Stimulated activated CD8-positive, alpha-beta memory T cell treated with anti-CD3 and anti-CD28 coated beads, Interleukin-4, amount 100 ng/mL, for 24 hours (primary cell): ENCODE results near the gene CALHM5.
A peak's percentile ranks its signal among the peaks of the same experiment; 100 is the strongest.

Source experiments
- DNase-seq: peaks from one replicate; pipeline ENCODE4 v3.0.0-alpha.2; 2020; ENCODE audit warnings: low read depth

CALHM5 gene

GRCh38 chr6:116550796-116551195 lies 39.4 kb downstream of the CALHM5 start:
- DNase-seq: no peak

GRCh38 chr6:116553451-116553850 lies 42.0 kb downstream of the CALHM5 start, which contains the start of gene CALHM4:
Gene CALHM4 (plus strand): TSS chr6:116553751. CDS start chr6:116553794, 43 bp downstream.
- no peak for DNase-seq

- no peak for DNase-seq
Measured at GRCh38 chr6:116556065-116556464, 44.6 kb downstream of the CALHM5 start.

- no peak for DNase-seq
Measured at GRCh38 chr6:116556814-116557415, 45.5 kb downstream of the CALHM5 start.

GRCh38 chr6:116557893-116558292 lies 46.5 kb downstream of the CALHM5 start:
- no peak for DNase-seq

GRCh38 chr6:116560130-116560529 lies 48.7 kb downstream of the CALHM5 start:
- no peak for DNase-seq

GRCh38 chr6:116561377-116562018 lies 50.1 kb downstream of the CALHM5 start:
- peak; percentile 41 for DNase-seq

GRCh38 chr6:116562019-116562403 lies 50.6 kb downstream of the CALHM5 start:
- DNase-seq: no peak

GRCh38 chr6:116562614-116563013 lies 51.2 kb downstream of the CALHM5 start:
- DNase-seq: no peak

GRCh38 chr6:116563830-116564229 lies 52.4 kb downstream of the CALHM5 start:
- DNase-seq: no peak

GRCh38 chr6:116564311-116564710 lies 52.9 kb downstream of the CALHM5 start:
- DNase-seq: no peak

- no peak for DNase-seq
Measured at GRCh38 chr6:116564921-116565872, 53.8 kb downstream of the CALHM5 start.

GRCh38 chr6:116568111-116568510 lies 56.7 kb downstream of the CALHM5 start:
- no peak for DNase-seq

- DNase-seq: no peak
Measured at GRCh38 chr6:116568821-116569755, 57.6 kb downstream of the CALHM5 start.

GRCh38 chr6:116570856-116571682 lies 59.6 kb downstream of the CALHM5 start, which contains the start of gene RWDD1:
Gene RWDD1 (plus strand): TSS chr6:116571504. CDS start chr6:116571583, 79 bp downstream.
- DNase-seq: peak; percentile 98

- no peak for DNase-seq
Measured at GRCh38 chr6:116571683-116572000, 60.2 kb downstream of the CALHM5 start.

- DNase-seq: no peak
Measured at GRCh38 chr6:116572162-116572561, 60.7 kb downstream of the CALHM5 start.
